IMR-90 (cell line): ENCODE measurements around the gene ADAMTS6. TPM values are rescaled to one million over a fixed set of nuclear protein-coding genes. Genes with fewer than 3 reads are reported as not detected.

Experiments
- ATAC-seq: fragments of 200-7000 bp; cut with Tn5 transposase; 2 replicates; pipeline ENCODE4 v1.9.1; 2020; ENCODE audit warnings: low read depth, mild to moderate bottlenecking, moderate library complexity
- BruUV-seq: library from RNA; stranded (reverse); fragments of 400-500 nt; replicated peaks from 2 replicates; lab custom pipeline; 2021; lab: Mats Ljungman, UMichigan
- CTCF ChIA-PET: fragments of 300-600 bp; formaldehyde crosslinking; extraction: SDS; loops from one replicate; lab custom pipeline; 2021; ENCODE audit warnings: antibody characterized with exemption; lab: Yijun Ruan, JAX
- POLR2A ChIA-PET: fragments of 300-600 bp; sonication (Branson Sonifier 250); formaldehyde crosslinking; loops from one replicate; lab custom pipeline; 2022; ENCODE audit warnings: antibody characterized with exemption; ENCODE audit not compliant: unreplicated experiment; lab: Charles Lee
- DNase-seq: peaks from one replicate; pipeline ENCODE4 v3.0.0; 2013
- H2AFZ ChIP-seq: replicated peaks from 2 replicates; pipeline ENCODE3; 2013; ENCODE audit warnings: low read length, mild to moderate bottlenecking; ENCODE audit not compliant: poor library complexity
- H2AK5ac ChIP-seq: 2 replicates; pipeline ENCODE4 v1.6.1; 2013; ENCODE audit warnings: low read depth, low read length, inconsistent platforms
- H2AK9ac ChIP-seq: replicated peaks from 2 replicates; pipeline ENCODE3; 2013; ENCODE audit warnings: mild to moderate bottlenecking, low read depth, low read length, moderate library complexity; ENCODE audit not compliant: poor library complexity
- H2BK120ac ChIP-seq: 2 replicates; pipeline ENCODE4 v1.6.1; 2013; ENCODE audit warnings: low read depth, low read length, inconsistent platforms
- H2BK15ac ChIP-seq: 3 replicates; pipeline ENCODE4 v1.6.1; 2013; ENCODE audit warnings: low read depth, low read length, inconsistent platforms
- H2BK20ac ChIP-seq: 2 replicates; pipeline ENCODE4 v1.6.1; 2013; ENCODE audit warnings: low read depth, mild to moderate bottlenecking, inconsistent platforms, low read length, moderate library complexity
- H2BK5ac ChIP-seq: 2 replicates; pipeline ENCODE4 v1.6.1; 2013; ENCODE audit warnings: mild to moderate bottlenecking, low read depth, low read length, inconsistent platforms; ENCODE audit not compliant: poor library complexity, severe bottlenecking
- H3K14ac ChIP-seq: replicated peaks from 2 replicates; pipeline ENCODE4 v1.6.1; 2013; ENCODE audit warnings: low read depth, low read length, inconsistent platforms
- H3K18ac ChIP-seq: 2 replicates; pipeline ENCODE4 v1.6.1; 2013; ENCODE audit warnings: low read depth, low read length, control low read depth
- H3K23ac ChIP-seq: 2 replicates; pipeline ENCODE4 v1.6.1; 2013; ENCODE audit warnings: low read depth, low read length, inconsistent platforms
- H3K27ac ChIP-seq: 2 replicates; pipeline ENCODE4 v1.5.1; 2013; ENCODE audit warnings: mild to moderate bottlenecking, control low read depth, low read length; ENCODE audit not compliant: insufficient read depth
- H3K27me3 ChIP-seq: 2 replicates; pipeline ENCODE4 v1.6.1; 2013; ENCODE audit warnings: low read length; ENCODE audit not compliant: control insufficient read depth, insufficient read depth
- H3K36me3 ChIP-seq: 2 replicates; pipeline ENCODE4 v1.6.1; 2013; ENCODE audit warnings: low read length, mixed read lengths; ENCODE audit not compliant: control insufficient read depth, insufficient read depth
- H3K4ac ChIP-seq: 2 replicates; pipeline ENCODE4 v1.6.1; 2013; ENCODE audit warnings: low read depth, low read length, inconsistent platforms
- H3K4me1 ChIP-seq: 2 replicates; pipeline ENCODE4 v1.6.1; 2013; ENCODE audit warnings: low read length, mixed read lengths; ENCODE audit not compliant: control insufficient read depth, insufficient read depth
- H3K4me2 ChIP-seq: 2 replicates; pipeline ENCODE4 v1.6.1; 2013; ENCODE audit warnings: low read depth, mild to moderate bottlenecking, control low read depth, low read length, moderate library complexity
- H3K4me3 ChIP-seq: 2 replicates; pipeline ENCODE4 v1.5.1; 2013; ENCODE audit warnings: low read depth, mild to moderate bottlenecking, control low read depth, low read length, moderate library complexity; ENCODE audit not compliant: insufficient read depth
- H3K56ac ChIP-seq: 2 replicates; pipeline ENCODE4 v1.6.1; 2013; ENCODE audit warnings: low read length, inconsistent platforms; ENCODE audit not compliant: insufficient read depth; ENCODE audit errors: extremely low read depth
- H3K79me1 ChIP-seq, 2 experiments: 2 replicates each; pipeline ENCODE4 v1.6.1; 2013; ENCODE audit warnings: low read length in 2 of 2, inconsistent platforms in 1 of 2, low read depth in 1 of 2
- H3K9ac ChIP-seq: 2 replicates; pipeline ENCODE4 v1.6.1; 2013; ENCODE audit warnings: low read depth, low read length, control low read depth
- H3K9me1 ChIP-seq: 2 replicates; pipeline ENCODE4 v1.6.1; 2013; ENCODE audit warnings: low read length, inconsistent platforms; ENCODE audit not compliant: insufficient read depth
- H3K9me3 ChIP-seq: 2 replicates; pipeline ENCODE4 v1.6.1; 2013; ENCODE audit warnings: low read length; ENCODE audit not compliant: control insufficient read depth, insufficient read depth
- H4K20me1 ChIP-seq: 2 replicates; pipeline ENCODE4 v1.6.1; 2013; ENCODE audit warnings: low read length, inconsistent platforms; ENCODE audit not compliant: insufficient read depth
- H4K5ac ChIP-seq: 2 replicates; pipeline ENCODE4 v1.6.1; 2013; ENCODE audit warnings: mild to moderate bottlenecking, low read depth, low read length, control low read depth
- H4K8ac ChIP-seq, 2 experiments: 2 replicates each; pipeline ENCODE4 v1.6.1; 2013; ENCODE audit warnings: low read depth in 2 of 2, low read length in 2 of 2, control low read depth in 1 of 2, inconsistent platforms in 1 of 2
- H4K91ac ChIP-seq: 2 replicates; pipeline ENCODE4 v1.6.1; 2013; ENCODE audit warnings: low read depth, low read length, inconsistent platforms; ENCODE audit not compliant: insufficient read depth
- BHLHE40 ChIP-seq: fragments of 150-350 bp; IDR thresholded peaks from 2 replicates; pipeline ENCODE4 v1.6.1; 2016; ENCODE audit warnings: mild to moderate bottlenecking, low read depth, low read length
- CEBPB ChIP-seq: IDR thresholded peaks from 2 replicates; pipeline ENCODE4 v1.6.1; 2012; ENCODE audit warnings: low read depth, low read length, improper control_type of control experiment
- CHD1 ChIP-seq: IDR thresholded peaks from 2 replicates; pipeline ENCODE4 v1.6.1; 2012; ENCODE audit warnings: low read depth, low read length, improper control_type of control experiment
- CTCF ChIP-seq: conservative IDR thresholded peaks from 2 replicates; pipeline ENCODE4 v1.5.1; 2012; ENCODE audit warnings: mild to moderate bottlenecking, low read depth, low read length, improper control_type of control experiment
- ELK1 ChIP-seq: fragments of 150-350 bp; IDR thresholded peaks from 2 replicates; pipeline ENCODE4 v1.6.1; 2016; ENCODE audit warnings: low read depth, mild to moderate bottlenecking, low read length, moderate library complexity, borderline replicate concordance
- FOS ChIP-seq: fragments of 150-350 bp; IDR thresholded peaks from 2 replicates; pipeline ENCODE4 v1.6.1; 2016; ENCODE audit warnings: low read depth, low read length
- MAFK ChIP-seq: IDR thresholded peaks from 2 replicates; pipeline ENCODE4 v1.6.1; 2012; ENCODE audit warnings: low read depth, low read length, improper control_type of control experiment
- MAZ ChIP-seq: IDR thresholded peaks from 2 replicates; pipeline ENCODE4 v1.6.1; 2012; ENCODE audit warnings: low read depth, mild to moderate bottlenecking, low read length, improper control_type of control experiment, moderate library complexity, borderline replicate concordance
- MXI1 ChIP-seq: IDR thresholded peaks from 2 replicates; pipeline ENCODE4 v1.6.1; 2012; ENCODE audit warnings: low read depth, mild to moderate bottlenecking, low read length, moderate library complexity, borderline replicate concordance
- NFE2L2 ChIP-seq: fragments of 150-350 bp; IDR thresholded peaks from 2 replicates; pipeline ENCODE4 v1.6.1; 2016; ENCODE audit warnings: low read depth, mild to moderate bottlenecking, low read length
- POLR2A ChIP-seq: IDR thresholded peaks from 2 replicates; pipeline ENCODE4 v1.6.1; 2012; ENCODE audit warnings: mild to moderate bottlenecking, low read depth, low read length
- RAD21 ChIP-seq: IDR thresholded peaks from 2 replicates; pipeline ENCODE4 v1.6.1; 2012; ENCODE audit warnings: low read length, improper control_type of control experiment
- RCOR1 ChIP-seq: IDR thresholded peaks from 2 replicates; pipeline ENCODE4 v1.6.1; 2012; ENCODE audit warnings: mild to moderate bottlenecking, low read length, improper control_type of control experiment; ENCODE audit not compliant: insufficient replicate concordance
- RFX5 ChIP-seq: IDR thresholded peaks from 2 replicates; pipeline ENCODE4 v1.8.0; 2012; ENCODE audit warnings: low read depth, mild to moderate bottlenecking, low read length, moderate library complexity
- SMC3 ChIP-seq: fragments of 150-350 bp; IDR thresholded peaks from 2 replicates; pipeline ENCODE4 v1.6.1; 2016; ENCODE audit warnings: low read depth, mild to moderate bottlenecking, antibody characterized with exemption, low read length, moderate library complexity
- USF2 ChIP-seq: fragments of 150-350 bp; IDR thresholded peaks from 2 replicates; pipeline ENCODE4 v1.6.1; 2017; ENCODE audit warnings: mild to moderate bottlenecking, antibody characterized with exemption, low read length, low read depth
- WGBS, 2 experiments: methylation state at CpG; one replicate each; pipeline versions ENCODE4 v1.1.5 to v1.1.7; 2013; ENCODE audit warnings: missing lambda C conversion rate in 2 of 2; ENCODE audit not compliant: insufficient read length in 1 of 2; ENCODE audit errors: extremely low coverage in 2 of 2; 5-methylcytosine and 5-hydroxymethylcytosine counted together
- dilution Hi-C: fragments of 300-500 bp; cut with HindIII; formaldehyde crosslinking; loops from one replicate; pipeline ENCODE4 v1.14.3; 2018; ENCODE audit warnings: low sequenced_read_pairs; ENCODE audit not compliant: unreplicated experiment
- in situ Hi-C: fragments of 300-500 bp; cut with MboI; formaldehyde crosslinking; loops from 3 replicates; pipeline ENCODE4 v1.14.3; 2019; ENCODE audit warnings: low sequenced_read_pairs, inconsistent platforms, mixed read lengths
- intact Hi-C: fragments of 100-400 bp; cut with micrococcal nuclease; formaldehyde crosslinking; loops from 2 replicates; pipeline ENCODE4 v1.10.0; 2022
- polyA plus RNA-seq, 3 experiments: library from polyadenylated mRNA; depleted of rRNA; stranded (reverse); fragments of >200 nt; gene quantifications; 2 replicates each; pipeline ENCODE4 v1.2.3, GENCODE V29; 2012; ENCODE audit warnings: low replicate concordance in 1 of 3
- total RNA-seq: library from RNA; depleted of rRNA; stranded (reverse); fragments of >200 nt; gene quantifications from 2 replicates; pipeline ENCODE4 v1.2.3, GENCODE V29; 2012

Gene ADAMTS6
- total and polyA plus RNA-seq, 2 of the 4 experiments (the other 2 are of a cell fraction) = 23.9 to 173 TPM

GRCh38 chr5:65459995-65460394 is 21.7 kb downstream of the ADAMTS6 start:
- no TSS peak for BruUV-seq

More at GRCh38 chr5:65459995-65460394, 21.7 kb downstream of the ADAMTS6 start:
- CTCF ChIA-PET = interaction anchor here (0.6 to 0.8 kb wide), 3 partner anchors 10 to 628 kb away, joined by 3 to 4 read pairs (median 3); no protein-coding TSS in a partner anchor
- Histone ChIP-seq H3K9me3 (no peaks in the 10 kb centered on the region), H3K4ac (no peak overlapping the region), H3K23ac (no peak overlapping the region), H2AK5ac (no peak overlapping the region), H2BK15ac (no peak overlapping the region), H2AK9ac (no peak overlapping the region), H3K27me3 (no peaks in the 10 kb centered on the region), H3K79me1 (peaks cover 26 to 43% of the 10 kb centered on the region in 2 experiments), H4K5ac (no peak overlapping the region), H3K14ac (0 out of 2 replicates have a peak overlapping the region, but pooled peaks have one; percentile 56), H2BK5ac (no peak overlapping the region), H3K27ac (no peak overlapping the region), H3K18ac (no peak overlapping the region), H3K4me2 (0 out of 2 replicates have a peak overlapping the region, but pooled peaks have one; percentile 13), H4K8ac (0 out of 4 replicates have a peak overlapping the region, but pooled peaks of 1 of the 2 experiments have one; percentile 28), H3K9me1 (no peaks in the 10 kb centered on the region), H2BK120ac (no peak overlapping the region), H3K56ac (no peak overlapping the region; the same call in 1 of the 2 replicates), H3K9ac (no peak overlapping the region), H4K20me1 (no peaks in the 10 kb centered on the region), H4K91ac (no peak overlapping the region), H3K4me1 (peaks cover 1% of the 10 kb centered on the region; the same call in 1 of the 2 replicates), H3K36me3 (peaks cover 13% of the 10 kb centered on the region), H2BK20ac (no peak overlapping the region), H3K4me3 (no peak overlapping the region), H2AFZ (no peak overlapping the region)
- no CpG with 5 or more reads among the region's 4 CpGs for WGBS, 2 experiments
- DNase-seq (no peak), ATAC-seq (peak; percentile 62)
- in situ Hi-C loops (no loop called here), intact Hi-C loops (no loop called here), dilution Hi-C loops (no loop called here)
- POLR2A ChIA-PET = interaction anchor here (0.6 kb wide), 1 partner anchor 243 kb away, joined by 3 read pairs; no protein-coding TSS in a partner anchor
- TF ChIP-seq MXI1 (no peak), BHLHE40 (no peak), CTCF (no peak), MAFK (no peak), CHD1 (no peak), MAZ (no peak), USF2 (no peak), FOS (no peak), POLR2A (no peak), RAD21 (no peak), RCOR1 (no peak), RFX5 (no peak), NFE2L2 (no peak), CEBPB (no peak), SMC3 (no peak), ELK1 (no peak)
